GM12865 (cell line): ENCODE data around the gene SLC16A12.

Experiments used
- DNase-seq: peaks from one replicate; pipeline ENCODE4 v3.0.0; 2010; ENCODE audit warnings: low read depth
- H3K4me3 ChIP-seq: 2 replicates; pipeline ENCODE4 v1.5.1; 2011; ENCODE audit warnings: mild to moderate bottlenecking, low read depth, low read length, control low read depth
- TF ChIP-seq, protein P1 (sequence below): IDR thresholded peaks from 2 replicates; pipeline ENCODE4 v1.5.1; 2011; ENCODE audit warnings: low read length, control low read depth, low read depth, inconsistent platforms; ENCODE audit not compliant: insufficient read depth; ENCODE audit errors: missing control alignments

Gene SLC16A12

DNA sequence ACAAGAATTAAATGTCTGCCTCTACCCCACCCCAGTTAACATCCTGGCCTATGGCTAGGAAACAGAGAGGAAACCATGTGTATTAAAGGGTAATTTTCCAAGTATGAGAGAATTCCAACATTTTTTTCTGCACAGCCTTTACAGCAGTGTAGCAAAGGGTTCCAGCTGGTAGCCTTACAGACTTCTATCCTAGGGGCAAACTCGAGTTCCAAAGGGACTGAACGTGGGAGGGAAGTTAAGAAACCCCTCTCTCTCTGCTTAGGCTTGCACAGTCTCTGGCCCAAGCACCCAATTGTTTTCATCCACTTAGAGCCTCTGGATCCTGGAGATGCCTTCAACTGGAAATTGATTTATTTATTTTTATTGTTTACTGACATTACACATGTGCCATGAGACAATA, 60.3 kb downstream of the SLC16A12 start:
- TF ChIP-seq, protein P1, sequence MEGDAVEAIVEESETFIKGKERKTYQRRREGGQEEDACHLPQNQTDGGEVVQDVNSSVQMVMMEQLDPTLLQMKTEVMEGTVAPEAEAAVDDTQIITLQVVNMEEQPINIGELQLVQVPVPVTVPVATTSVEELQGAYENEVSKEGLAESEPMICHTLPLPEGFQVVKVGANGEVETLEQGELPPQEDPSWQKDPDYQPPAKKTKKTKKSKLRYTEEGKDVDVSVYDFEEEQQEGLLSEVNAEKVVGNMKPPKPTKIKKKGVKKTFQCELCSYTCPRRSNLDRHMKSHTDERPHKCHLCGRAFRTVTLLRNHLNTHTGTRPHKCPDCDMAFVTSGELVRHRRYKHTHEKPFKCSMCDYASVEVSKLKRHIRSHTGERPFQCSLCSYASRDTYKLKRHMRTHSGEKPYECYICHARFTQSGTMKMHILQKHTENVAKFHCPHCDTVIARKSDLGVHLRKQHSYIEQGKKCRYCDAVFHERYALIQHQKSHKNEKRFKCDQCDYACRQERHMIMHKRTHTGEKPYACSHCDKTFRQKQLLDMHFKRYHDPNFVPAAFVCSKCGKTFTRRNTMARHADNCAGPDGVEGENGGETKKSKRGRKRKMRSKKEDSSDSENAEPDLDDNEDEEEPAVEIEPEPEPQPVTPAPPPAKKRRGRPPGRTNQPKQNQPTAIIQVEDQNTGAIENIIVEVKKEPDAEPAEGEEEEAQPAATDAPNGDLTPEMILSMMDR, result no peak
- no peak overlapping the region for H3K4me3 ChIP-seq
- DNase-seq, result no peak

DNA sequence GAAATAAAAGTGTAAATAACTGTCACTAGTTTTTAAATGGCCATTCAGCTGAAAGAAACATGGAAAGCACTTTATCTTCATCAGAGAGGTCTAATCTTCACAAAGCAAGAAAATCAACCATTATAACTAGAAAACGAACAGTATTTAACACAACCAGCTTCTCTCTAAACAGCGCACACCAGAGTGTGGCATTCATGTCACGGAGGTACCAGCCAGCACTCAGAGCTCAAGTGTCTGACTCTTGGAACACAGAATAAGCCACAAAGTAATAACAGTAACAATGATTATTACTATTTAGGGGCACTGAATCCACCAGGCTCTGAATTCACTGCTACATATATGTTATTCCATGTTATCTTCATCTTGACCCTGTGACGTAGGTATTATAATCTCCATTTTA, 60.9 kb downstream of the SLC16A12 start:
- no peak overlapping the region for H3K4me3 ChIP-seq
- TF ChIP-seq, protein P1, result no peak
- DNase-seq, result no peak

DNA sequence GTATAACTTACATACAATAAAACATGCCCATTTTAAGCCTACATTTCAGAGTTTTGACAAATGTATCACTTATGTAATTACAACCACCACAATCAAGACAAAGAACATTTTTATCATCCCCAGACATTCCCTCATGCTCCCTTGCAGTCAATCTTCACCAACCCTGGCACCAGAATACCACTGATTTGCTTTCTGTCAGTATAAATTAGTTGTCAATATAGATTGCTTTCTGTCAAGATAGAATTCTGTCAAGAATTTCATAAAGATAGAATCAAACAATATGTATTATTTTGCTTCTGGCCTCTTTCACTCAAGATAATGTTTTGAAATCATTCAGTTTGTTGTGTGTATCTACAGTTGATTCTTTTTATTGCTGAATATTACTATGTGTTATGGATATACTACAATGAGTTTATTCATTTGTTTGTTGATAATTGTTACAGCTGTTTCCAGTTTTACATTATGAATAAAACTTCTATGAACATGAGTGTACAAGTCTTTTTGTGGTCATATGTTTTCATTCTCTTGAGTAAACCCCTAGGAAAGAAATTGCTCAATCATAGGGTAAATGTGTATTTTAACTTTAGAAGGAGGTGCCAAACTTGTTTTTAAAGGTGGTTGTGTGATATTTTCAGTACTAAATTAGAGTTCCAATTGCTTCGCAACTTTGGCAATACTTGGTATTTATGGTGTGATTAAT, 64.1 kb downstream of the SLC16A12 start:
- no peak overlapping the region for H3K4me3 ChIP-seq
- no peak for DNase-seq
- TF ChIP-seq, protein P1, result no peak

DNA sequence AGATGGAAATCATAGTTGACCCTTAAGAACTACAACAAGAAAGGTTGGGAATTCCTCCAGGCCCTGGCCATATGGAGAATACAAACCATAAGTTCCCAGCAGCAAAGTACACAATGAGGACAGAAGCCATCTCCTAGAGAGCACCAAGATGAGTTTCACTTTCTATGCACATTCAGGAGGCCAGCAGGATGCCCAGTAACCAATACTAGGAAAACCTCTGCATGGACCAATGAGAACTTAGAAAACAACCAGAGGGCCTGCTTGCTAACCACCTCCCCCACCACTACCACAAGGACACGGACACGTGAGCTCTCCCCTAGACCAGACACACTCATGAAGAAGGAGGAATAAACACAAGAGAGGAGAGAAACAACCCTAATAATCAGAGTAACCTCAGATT, 64.8 kb downstream of the SLC16A12 start:
- no peak overlapping the region for H3K4me3 ChIP-seq
- TF ChIP-seq, protein P1, result no peak
- DNase-seq, result no peak

DNA sequence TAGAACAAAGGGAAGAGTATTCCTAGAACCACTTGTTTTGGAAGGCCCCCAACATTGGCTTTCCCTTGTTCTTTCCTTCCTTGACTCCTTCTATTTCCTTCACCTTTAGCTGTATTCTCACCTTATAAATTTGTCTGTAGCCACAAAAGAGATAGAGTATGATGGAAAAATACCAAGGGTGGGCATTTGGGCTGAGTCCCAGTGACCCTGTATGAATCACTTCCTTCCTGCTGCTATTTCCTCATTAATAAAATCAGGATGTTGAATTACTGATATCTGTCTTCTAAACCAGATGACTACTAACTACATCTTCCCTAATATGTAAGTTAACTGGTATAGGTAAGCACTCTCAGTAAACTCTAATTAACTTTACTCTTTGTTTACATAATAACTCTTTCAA, 65.9 kb downstream of the SLC16A12 start:
- TF ChIP-seq, protein P1, result no peak
- no peak overlapping the region for H3K4me3 ChIP-seq
- no peak for DNase-seq

DNA sequence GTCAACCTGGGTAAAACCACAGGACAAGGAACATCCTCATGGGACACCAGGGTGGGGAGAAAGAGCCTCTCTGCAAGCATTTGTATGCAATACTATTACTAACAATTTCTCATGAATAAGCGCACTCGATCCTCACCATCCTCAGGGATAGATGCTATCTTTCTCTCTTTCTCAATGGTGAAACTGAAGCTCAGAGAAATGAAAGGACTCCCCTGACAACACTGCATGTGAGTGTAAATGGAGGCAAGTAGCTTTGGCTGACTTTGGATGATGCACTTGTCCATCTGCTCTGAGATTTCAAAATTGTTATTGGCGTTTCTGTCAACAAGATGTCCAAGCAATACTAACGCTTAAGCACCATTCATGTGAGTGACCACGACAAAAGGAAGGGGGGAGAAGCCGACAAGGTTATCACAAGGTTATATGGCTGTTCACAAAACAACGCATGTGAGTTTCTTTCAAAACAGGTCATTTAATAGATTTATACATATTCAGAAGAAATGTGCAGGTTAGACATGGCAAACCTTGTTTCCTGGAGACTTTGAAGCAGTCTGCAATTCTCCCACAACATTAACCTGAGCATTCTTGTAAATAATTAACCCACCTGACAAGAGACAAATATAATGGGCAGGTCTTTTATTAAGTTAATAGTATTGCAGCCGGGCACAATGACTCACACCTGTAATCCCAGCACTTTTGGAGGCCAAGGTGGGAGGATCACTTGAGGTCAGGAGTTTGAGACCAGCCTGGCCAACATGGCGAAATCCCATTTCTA, 67.0 kb downstream of the SLC16A12 start:
- DNase-seq, result no peak
- no peak overlapping the region for H3K4me3 ChIP-seq

More for the DNA sequence above, 67.0 kb downstream of the SLC16A12 start:
- TF ChIP-seq, protein P1, result no peak
